Effector memory CD8-positive, alpha-beta T cell (primary cell): ENCODE results near the gene DENND1B.

Experiments
- ATAC-seq: fragments of 150-1000 bp; cut with Tn5 transposase; replicated peaks from 2 replicates; pipeline ENCODE4 v1.10.0; 2021; ENCODE audit warnings: mild to moderate bottlenecking, moderate library complexity
- DNase-seq, 3 experiments: peaks; one replicate each; pipeline ENCODE4 v3.0.0; 2021
- H3K27ac Mint-ChIP-seq, 2 donors: one replicate each; pipeline ENCODE4 v1.8.0; 2022; ENCODE audit warnings: mild to moderate bottlenecking in 2 of 2, mixed read lengths in 2 of 2, moderate library complexity in 2 of 2
- H3K27me3 Mint-ChIP-seq, 2 donors: one replicate each; pipeline ENCODE4 v1.8.0; 2022; ENCODE audit warnings: mixed read lengths in 2 of 2
- H3K36me3 Mint-ChIP-seq: one replicate; pipeline ENCODE4 v1.8.0; 2022; ENCODE audit warnings: mild to moderate bottlenecking, moderate library complexity, mixed read lengths; ENCODE audit not compliant: insufficient read depth
- H3K4me1 Mint-ChIP-seq, 2 donors: one replicate each; pipeline ENCODE4 v1.8.0; 2022; ENCODE audit warnings: low read depth in 2 of 2, mixed read lengths in 2 of 2
- H3K4me3 Mint-ChIP-seq, 2 donors: one replicate each; pipeline ENCODE4 v1.8.0; 2022; ENCODE audit warnings: mild to moderate bottlenecking in 2 of 2, mixed read lengths in 2 of 2, moderate library complexity in 2 of 2
- H3K9me3 Mint-ChIP-seq, 2 donors: one replicate each; pipeline ENCODE4 v1.8.0; 2022; ENCODE audit warnings: mixed read lengths in 2 of 2

DENND1B gene

GRCh38 chr1:197559655-197560054, 215.6 kb downstream of the DENND1B start:
- Mint-ChIP-seq H3K4me3 (no peak overlapping the region), H3K9me3 (no peaks in the 10 kb centered on the region), H3K27ac (no peak overlapping the region), H3K27me3 (no peaks in the 10 kb centered on the region), H3K36me3 (no peaks in the 10 kb centered on the region), H3K4me1 (no peaks in the 10 kb centered on the region)
- no peak for ATAC-seq
- no peak for DNase-seq

GRCh38 chr1:197559244-197559643, 216.0 kb downstream of the DENND1B start:
- Mint-ChIP-seq H3K4me3 (no peak overlapping the region), H3K9me3 (no peaks in the 10 kb centered on the region), H3K27me3 (no peaks in the 10 kb centered on the region), H3K4me1 (no peaks in the 10 kb centered on the region), H3K36me3 (no peaks in the 10 kb centered on the region), H3K27ac (no peak overlapping the region)
- DNase-seq, result no peak
- ATAC-seq, result no peak

DNA sequence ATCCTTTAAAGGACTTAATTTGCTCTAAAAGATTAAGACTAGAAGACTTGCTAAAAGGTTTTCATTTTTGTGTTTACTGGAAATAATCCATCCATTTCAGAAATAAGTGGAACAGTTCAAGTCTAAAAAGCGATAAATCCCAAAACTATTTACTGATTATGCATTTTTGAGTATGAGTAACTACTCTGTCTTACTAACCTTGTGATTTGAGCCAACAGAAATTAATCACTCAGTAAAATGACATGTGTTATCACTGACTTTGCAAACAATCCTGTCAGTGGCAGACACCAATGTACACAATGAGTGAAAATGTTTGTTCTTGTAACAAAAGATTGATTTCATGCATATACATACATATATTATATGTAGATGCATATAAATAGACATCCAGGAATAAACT, 218.0 kb downstream of the DENND1B start:
- no peak for DNase-seq

DNA sequence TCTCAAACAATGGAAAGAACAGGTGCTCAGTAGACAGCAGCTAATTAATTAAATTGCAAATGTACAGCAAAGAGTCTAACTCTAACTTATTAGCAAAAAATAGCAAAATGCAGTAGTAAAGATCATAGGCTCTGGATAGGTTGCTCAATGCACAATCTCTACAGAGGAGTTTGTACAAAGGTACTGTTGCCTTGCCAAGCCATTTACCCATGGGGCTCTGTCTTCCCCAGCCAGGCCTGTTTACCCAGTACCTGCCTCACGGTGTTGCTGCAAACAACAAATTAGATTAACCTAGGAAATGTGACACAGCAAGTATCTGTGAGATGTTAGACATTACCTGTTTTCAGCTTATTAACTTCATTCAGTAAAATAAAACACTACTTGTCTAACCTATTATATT, 222.0 kb downstream of the DENND1B start:
- Mint-ChIP-seq H3K4me1 (no peaks in the 10 kb centered on the region), H3K27ac (no peak overlapping the region), H3K27me3 (no peaks in the 10 kb centered on the region), H3K36me3 (no peaks in the 10 kb centered on the region), H3K9me3 (no peaks in the 10 kb centered on the region), H3K4me3 (no peak overlapping the region)
- DNase-seq, result no peak
- no peak for ATAC-seq

More for the DNA sequence above, 218.0 kb downstream of the DENND1B start:
- no peak overlapping the region for H3K4me3 Mint-ChIP-seq
- no peaks in the 10 kb centered on the region for H3K27me3 Mint-ChIP-seq
- no peaks in the 10 kb centered on the region for H3K9me3 Mint-ChIP-seq
- no peaks in the 10 kb centered on the region for H3K4me1 Mint-ChIP-seq
- no peak for ATAC-seq
- H3K27ac Mint-ChIP-seq, result no peak overlapping the region
- no peaks in the 10 kb centered on the region for H3K36me3 Mint-ChIP-seq

DNA sequence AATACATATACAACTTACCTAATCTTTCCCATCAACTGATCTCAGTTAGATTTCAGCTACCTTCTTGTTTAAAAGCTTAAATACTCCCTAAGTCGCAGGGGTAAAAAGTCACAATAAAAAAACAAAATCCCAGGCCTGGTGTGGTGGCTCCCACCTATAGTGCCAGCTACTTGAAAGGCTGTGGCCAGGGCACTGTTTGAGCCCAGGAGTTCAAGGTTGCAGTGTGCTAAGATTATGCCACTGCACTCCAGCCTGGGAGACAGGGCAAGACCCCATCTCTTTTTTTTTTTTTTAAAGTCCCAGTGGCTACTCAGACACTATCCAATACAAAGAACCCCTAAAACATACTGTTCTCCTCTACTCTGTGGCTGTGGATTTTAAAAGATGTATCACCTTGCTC, 228.3 kb downstream of the DENND1B start:
- H3K36me3 Mint-ChIP-seq, result peaks cover 10% of the 10 kb centered on the region
- H3K9me3 Mint-ChIP-seq, result no peaks in the 10 kb centered on the region
- ATAC-seq, result no peak
- H3K4me3 Mint-ChIP-seq, result no peak overlapping the region
- no peak for DNase-seq
- H3K27ac Mint-ChIP-seq, result no peak overlapping the region
- H3K27me3 Mint-ChIP-seq, result no peaks in the 10 kb centered on the region
- no peaks in the 10 kb centered on the region for H3K4me1 Mint-ChIP-seq

DNA sequence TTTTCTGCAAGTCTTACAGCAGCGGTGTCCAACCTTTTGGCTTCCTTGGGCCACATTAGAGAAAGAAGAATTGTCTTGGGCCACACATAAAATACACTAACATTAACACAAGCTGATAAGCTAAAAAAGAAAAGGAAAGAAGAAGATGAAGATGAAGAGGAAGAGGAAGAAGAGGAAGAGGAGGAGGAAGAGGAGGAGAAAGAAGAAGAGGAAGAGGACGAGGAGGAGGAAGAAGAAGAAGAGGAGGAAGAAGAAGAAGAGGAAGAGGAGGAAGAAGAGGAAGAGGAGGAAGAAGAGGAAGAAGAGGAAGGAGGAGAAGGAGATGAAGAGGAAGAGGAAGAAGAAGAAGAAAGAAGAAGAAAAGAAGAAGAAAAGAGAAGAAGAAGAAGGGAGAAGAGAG, 230.7 kb downstream of the DENND1B start:
- Mint-ChIP-seq H3K4me1 (no peaks in the 10 kb centered on the region), H3K9me3 (no peaks in the 10 kb centered on the region), H3K27me3 (no peaks in the 10 kb centered on the region), H3K4me3 (no peak overlapping the region), H3K27ac (no peak overlapping the region), H3K36me3 (peaks cover 10% of the 10 kb centered on the region)
- DNase-seq, result no peak
- ATAC-seq, result no peak

GRCh38 chr1:197544130-197544529, 231.2 kb downstream of the DENND1B start:
- no peak for DNase-seq
- Mint-ChIP-seq H3K36me3 (peaks cover 11% of the 10 kb centered on the region), H3K9me3 (no peaks in the 10 kb centered on the region), H3K4me1 (no peaks in the 10 kb centered on the region), H3K27ac (no peak overlapping the region), H3K4me3 (no peak overlapping the region), H3K27me3 (no peaks in the 10 kb centered on the region)
- ATAC-seq, result no peak

DNA sequence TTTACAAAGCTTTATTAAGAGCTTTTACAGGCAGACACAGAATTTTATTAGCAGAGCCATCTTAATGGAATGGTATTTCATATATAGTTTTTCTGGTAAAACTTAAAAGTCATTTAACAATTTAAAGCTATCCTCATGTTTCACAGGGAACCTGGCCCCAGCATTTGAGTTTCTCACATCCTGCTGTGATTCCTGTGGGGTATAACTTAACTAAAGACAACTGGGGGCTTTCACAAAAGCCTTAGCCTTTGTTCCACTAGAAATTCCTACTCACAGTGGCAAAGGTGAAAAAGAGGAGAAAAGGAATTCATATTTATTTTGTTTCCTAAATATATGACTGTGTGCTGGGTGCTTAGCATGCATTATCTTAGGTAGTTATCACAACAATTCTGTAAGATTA, 233.9 kb downstream of the DENND1B start:
- H3K36me3 Mint-ChIP-seq, result peaks cover 17% of the 10 kb centered on the region
- ATAC-seq (no peak), DNase-seq (no peak)
- H3K27ac Mint-ChIP-seq, result no peak overlapping the region
- H3K27me3 Mint-ChIP-seq, result no peaks in the 10 kb centered on the region
- no peaks in the 10 kb centered on the region for H3K9me3 Mint-ChIP-seq
- no peaks in the 10 kb centered on the region for H3K4me1 Mint-ChIP-seq
- no peak overlapping the region for H3K4me3 Mint-ChIP-seq

GRCh38 chr1:197526736-197527371, 248.4 kb downstream of the DENND1B start:
- Mint-ChIP-seq H3K27me3 (no peaks in the 10 kb centered on the region), H3K36me3 (no peaks in the 10 kb centered on the region), H3K9me3 (no peaks in the 10 kb centered on the region), H3K27ac (no peak overlapping the region), H3K4me3 (no peak overlapping the region), H3K4me1 (no peaks in the 10 kb centered on the region)
- no peak for DNase-seq
- ATAC-seq, result no peak

DNA sequence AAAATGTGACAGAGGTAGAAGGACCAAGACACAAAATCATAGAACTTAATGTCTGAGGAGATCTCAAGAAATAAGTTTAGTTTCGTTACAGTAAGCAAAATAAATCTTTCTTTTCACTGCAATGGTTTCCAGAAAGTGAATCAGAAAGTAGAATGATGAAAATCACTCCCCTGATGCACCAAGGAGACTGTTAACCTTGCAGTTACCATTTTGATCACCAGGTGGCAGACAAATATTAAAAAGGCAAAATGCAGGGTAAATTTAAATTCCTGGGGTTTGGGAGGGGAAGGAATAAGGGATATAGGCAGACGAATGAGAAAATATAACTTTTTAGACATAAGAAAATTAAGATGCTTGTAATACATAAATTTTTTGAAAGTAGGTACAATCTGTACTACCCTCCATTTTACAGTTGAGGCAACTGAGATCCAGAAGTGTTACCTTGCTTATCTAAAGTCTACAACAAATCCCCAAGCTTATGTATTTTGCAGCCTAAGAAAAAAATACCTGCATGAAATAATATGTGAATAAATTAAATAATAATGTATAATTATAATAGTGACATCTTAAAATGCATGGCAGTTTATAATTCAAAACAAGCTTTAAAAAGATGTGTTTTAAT, 254.1 kb downstream of the DENND1B start:
- no peaks in the 10 kb centered on the region for H3K9me3 Mint-ChIP-seq

GRCh38 chr1:197519741-197520334, 255.4 kb downstream of the DENND1B start:
- Mint-ChIP-seq H3K4me3 (no peak overlapping the region), H3K9me3 (no peaks in the 10 kb centered on the region), H3K27ac (no peak overlapping the region), H3K27me3 (no peaks in the 10 kb centered on the region), H3K36me3 (no peaks in the 10 kb centered on the region), H3K4me1 (peaks cover 0 to 1% of the 10 kb centered on the region in 2 donors)
- ATAC-seq, result peak; percentile 41
- no peak for DNase-seq

More for the DNA sequence above, 254.1 kb downstream of the DENND1B start:
- Mint-ChIP-seq H3K27me3 (no peaks in the 10 kb centered on the region), H3K4me3 (no peak overlapping the region), H3K36me3 (no peaks in the 10 kb centered on the region), H3K4me1 (peaks cover 0 to 1% of the 10 kb centered on the region in 2 donors), H3K27ac (no peak overlapping the region)
- peak; percentile 24 to 44 (median 25) for DNase-seq
- peak; percentile 47 for ATAC-seq

- Mint-ChIP-seq H3K4me1 (peaks cover 0 to 2% of the 10 kb centered on the region in 2 donors), H3K4me3 (no peak overlapping the region), H3K27me3 (no peaks in the 10 kb centered on the region), H3K27ac (no peak overlapping the region), H3K36me3 (peaks cover 9% of the 10 kb centered on the region), H3K9me3 (no peaks in the 10 kb centered on the region)
- DNase-seq, result no peak
- no peak for ATAC-seq
Observed at GRCh38 chr1:197515421-197515820, 259.9 kb downstream of the DENND1B start.

DNA sequence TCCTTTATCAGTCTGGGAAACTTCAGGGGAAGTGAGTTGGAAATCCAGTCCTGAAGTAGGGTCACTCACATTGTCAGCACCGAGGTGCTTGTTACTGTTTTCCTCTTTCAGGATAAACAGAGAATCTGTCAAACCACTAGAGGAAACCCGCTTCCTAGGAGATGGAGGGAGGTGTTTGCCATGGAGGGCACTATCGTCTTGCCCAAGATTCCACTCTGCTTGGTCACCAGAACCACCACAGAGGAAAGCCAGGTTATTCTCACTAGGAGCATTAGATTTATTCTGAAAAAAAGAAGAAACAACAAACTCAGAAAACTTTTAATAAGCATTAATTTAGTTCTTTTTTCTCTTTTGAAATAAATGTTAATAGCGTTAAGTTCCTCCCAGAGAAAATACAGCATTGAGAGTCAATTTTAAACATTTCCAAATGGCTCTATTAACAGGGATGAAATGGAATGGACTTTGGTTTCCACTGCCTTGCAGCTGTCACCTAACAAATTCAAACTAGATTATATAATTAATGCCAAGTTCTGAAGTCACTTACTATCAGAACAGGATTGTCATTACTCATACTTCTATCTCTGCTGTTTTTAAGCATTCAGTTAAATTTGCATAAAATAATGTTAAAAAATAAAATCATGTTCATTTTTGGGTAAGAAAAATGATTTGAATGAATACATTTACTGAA, 264.4 kb downstream of the DENND1B start:
- ATAC-seq, result no peak
- Mint-ChIP-seq H3K4me3 (no peak overlapping the region), H3K27ac (no peak overlapping the region), H3K27me3 (no peaks in the 10 kb centered on the region), H3K4me1 (peaks cover 0 to 2% of the 10 kb centered on the region in 2 donors), H3K9me3 (no peaks in the 10 kb centered on the region), H3K36me3 (peaks cover 15% of the 10 kb centered on the region)
- no peak for DNase-seq

DNA sequence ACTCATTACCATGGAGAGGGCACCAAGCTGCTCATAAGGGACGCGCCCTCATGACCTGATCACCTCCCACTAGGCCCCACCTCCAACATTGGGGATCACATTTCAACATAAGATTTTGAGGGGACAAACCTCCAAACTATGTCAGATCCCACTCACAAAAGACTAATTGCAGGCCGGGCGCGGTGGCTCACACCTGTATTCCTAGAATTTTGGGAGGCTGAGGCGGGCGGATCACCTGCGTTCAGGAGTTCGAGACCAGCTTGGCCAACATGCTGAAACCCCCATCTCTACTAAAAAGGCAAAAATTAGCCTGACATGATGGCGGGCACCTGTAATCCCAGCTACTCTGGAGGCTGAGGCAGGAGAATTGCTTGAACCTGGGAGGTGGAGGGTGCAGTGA, 278.6 kb downstream of the DENND1B start:
- Mint-ChIP-seq H3K36me3 (no peaks in the 10 kb centered on the region), H3K4me1 (no peaks in the 10 kb centered on the region), H3K27me3 (peaks cover 9 to 20% of the 10 kb centered on the region in 2 donors), H3K4me3 (no peak overlapping the region), H3K27ac (no peak overlapping the region), H3K9me3 (no peaks in the 10 kb centered on the region)
- DNase-seq (no peak), ATAC-seq (no peak)
